Measurements from ENCODE around the gene WEE1. TPM values are rescaled to one million over a fixed set of nuclear protein-coding genes. Genes with fewer than 3 reads are reported as not detected.

WEE1 gene
- total RNA-seq, 1 experiment from 2014 or later = 107 TPM

- peaks cover 57% of the 10 kb centered on the region for H3K4me1 ChIP-seq (ENCODE audit: low read length)
- H4K20me1 ChIP-seq (ENCODE audit: insufficient read depth, low read depth, low read length) = peaks cover 9% of the 10 kb centered on the region
- H3K4me2 ChIP-seq (ENCODE audit: low read depth, low read length, poor library complexity, severe bottlenecking) = peak overlapping the region; percentile 98
- peaks cover 59% of the 10 kb centered on the region for H3K79me2 ChIP-seq (ENCODE audit: low read length)
- peak overlapping the region; percentile 93 for H3K4me3 ChIP-seq (ENCODE audit: low read length)
- no peaks in the 10 kb centered on the region for H3K9me3 ChIP-seq (ENCODE audit: low read length)
- no peak overlapping the region for H2AFZ ChIP-seq (ENCODE audit: low read length)
- H3K27me3 ChIP-seq (ENCODE audit: low read length) = no peaks in the 10 kb centered on the region
- H3K9ac ChIP-seq (ENCODE audit: low read length) = peak overlapping the region; percentile 83
- peaks cover 57% of the 10 kb centered on the region for H3K36me3 ChIP-seq (ENCODE audit: insufficient read depth, low read length)
- no peaks in the 10 kb centered on the region for H3K9me2 ChIP-seq (replicated peaks; ENCODE audit: insufficient read depth, low read length)
- DNase-seq = peak; percentile 84
- H3K27ac ChIP-seq (ENCODE audit: low read length) = peak overlapping the region; percentile 95
Observed at GRCh38 chr11:9575260-9576240, 2.1 kb downstream of the WEE1 start.

DNA sequence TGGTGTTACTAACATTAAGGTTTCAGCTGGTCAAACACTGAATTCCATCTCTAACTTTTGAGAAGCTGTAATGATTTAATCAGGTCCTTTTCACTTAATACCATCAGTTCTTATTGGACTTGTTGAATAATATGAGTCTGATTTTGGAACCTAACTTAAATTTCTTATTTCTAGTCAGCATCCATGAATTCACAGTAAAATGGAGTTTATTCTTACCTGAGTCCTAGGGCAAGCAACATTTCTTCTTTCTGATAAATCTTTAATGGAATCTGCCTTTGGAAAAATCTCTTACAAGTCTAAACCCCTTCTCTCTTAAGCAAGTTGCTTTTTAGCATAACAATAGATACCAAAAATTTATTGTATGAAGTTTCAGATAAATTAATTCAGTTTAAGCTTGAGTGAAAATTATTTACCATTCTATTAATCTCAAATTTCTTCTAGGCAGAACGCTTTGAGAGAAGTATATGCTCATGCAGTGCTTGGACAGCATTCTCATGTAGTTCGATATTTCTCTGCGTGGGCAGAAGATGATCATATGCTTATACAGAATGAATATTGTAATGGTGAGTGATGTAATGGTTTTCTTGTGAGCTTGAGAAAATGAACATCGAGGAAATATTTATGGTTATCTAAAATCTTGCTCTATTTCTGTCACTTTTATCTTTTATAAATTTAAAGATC, 3.4 kb downstream of the WEE1 start:
- Histone ChIP-seq H3K9ac (ENCODE audit: low read length) (peak overlapping the region; percentile 83), H3K4me3 (ENCODE audit: low read length) (peak overlapping the region; percentile 93), H3K9me2 (replicated peaks; ENCODE audit: insufficient read depth, low read length) (no peaks in the 10 kb centered on the region), H3K9me3 (ENCODE audit: low read length) (no peaks in the 10 kb centered on the region), H3K4me1 (ENCODE audit: low read length) (peaks cover 47% of the 10 kb centered on the region), H4K20me1 (ENCODE audit: insufficient read depth, low read depth, low read length) (peaks cover 9% of the 10 kb centered on the region), H3K36me3 (ENCODE audit: insufficient read depth, low read length) (peaks cover 70% of the 10 kb centered on the region), H3K79me2 (ENCODE audit: low read length) (peaks cover 72% of the 10 kb centered on the region), H3K27me3 (ENCODE audit: low read length) (no peaks in the 10 kb centered on the region), H2AFZ (ENCODE audit: low read length) (no peak overlapping the region), H3K4me2 (ENCODE audit: low read depth, low read length, poor library complexity, severe bottlenecking) (peak overlapping the region; percentile 98), H3K27ac (ENCODE audit: low read length) (peak overlapping the region; percentile 95)
- DNase-seq = no peak

DNA sequence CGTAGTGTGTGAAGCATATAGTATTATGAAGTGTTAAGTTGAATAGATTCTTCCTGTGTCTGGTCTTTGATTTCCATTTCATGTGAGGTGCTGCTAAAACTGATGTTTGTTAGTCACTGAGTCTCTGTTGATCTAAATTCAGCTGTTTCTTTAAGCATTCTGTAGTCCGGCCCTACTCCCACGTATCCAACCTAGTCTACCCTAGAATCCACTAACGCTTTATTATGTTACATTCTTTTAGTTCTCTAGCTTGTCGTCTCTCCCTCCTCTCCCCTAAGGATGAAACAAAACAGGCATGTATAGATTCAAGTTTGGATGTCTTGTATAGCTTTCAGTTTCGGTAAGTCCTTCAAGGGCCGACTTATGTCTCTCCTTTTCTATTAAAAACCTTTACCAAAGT, 4.1 kb downstream of the WEE1 start:
- H3K36me3 ChIP-seq (ENCODE audit: insufficient read depth, low read length) = peaks cover 76% of the 10 kb centered on the region
- peak overlapping the region; percentile 93 for H3K4me3 ChIP-seq (ENCODE audit: low read length)
- peaks cover 42% of the 10 kb centered on the region for H3K4me1 ChIP-seq (ENCODE audit: low read length)
- H3K9me2 ChIP-seq (replicated peaks; ENCODE audit: insufficient read depth, low read length) = no peaks in the 10 kb centered on the region
- peak overlapping the region; percentile 98 for H3K4me2 ChIP-seq (ENCODE audit: low read depth, low read length, poor library complexity, severe bottlenecking)
- peak overlapping the region; percentile 10; the same call in 1 of the 2 replicates for H3K9ac ChIP-seq (ENCODE audit: low read length)
- peaks cover 79% of the 10 kb centered on the region for H3K79me2 ChIP-seq (ENCODE audit: low read length)
- peak overlapping the region; percentile 95 for H3K27ac ChIP-seq (ENCODE audit: low read length)
- peaks cover 9% of the 10 kb centered on the region for H4K20me1 ChIP-seq (ENCODE audit: insufficient read depth, low read depth, low read length)
- no peak for DNase-seq
- no peak overlapping the region for H2AFZ ChIP-seq (ENCODE audit: low read length)
- H3K9me3 ChIP-seq (ENCODE audit: low read length) = no peaks in the 10 kb centered on the region
- H3K27me3 ChIP-seq (ENCODE audit: low read length) = no peaks in the 10 kb centered on the region

- no peak for DNase-seq
- Histone ChIP-seq H3K9me3 (ENCODE audit: low read length) (no peaks in the 10 kb centered on the region), H3K27me3 (ENCODE audit: low read length) (no peaks in the 10 kb centered on the region), H3K27ac (ENCODE audit: low read length) (0 out of 2 replicates have a peak overlapping the region, but pooled peaks have one; percentile 1), H3K4me1 (ENCODE audit: low read length) (peaks cover 34% of the 10 kb centered on the region), H3K9me2 (replicated peaks; ENCODE audit: insufficient read depth, low read length) (no peaks in the 10 kb centered on the region), H3K9ac (ENCODE audit: low read length) (no peak overlapping the region), H3K4me2 (ENCODE audit: low read depth, low read length, poor library complexity, severe bottlenecking) (no peak overlapping the region), H3K4me3 (ENCODE audit: low read length) (no peak overlapping the region), H3K36me3 (ENCODE audit: insufficient read depth, low read length) (peaks cover 87% of the 10 kb centered on the region), H2AFZ (ENCODE audit: low read length) (no peak overlapping the region), H3K79me2 (ENCODE audit: low read length) (peaks cover 62% of the 10 kb centered on the region), H4K20me1 (ENCODE audit: insufficient read depth, low read depth, low read length) (peaks cover 4% of the 10 kb centered on the region)
Observed at GRCh38 chr11:9580894-9581293, 7.4 kb downstream of the WEE1 start.

DNA sequence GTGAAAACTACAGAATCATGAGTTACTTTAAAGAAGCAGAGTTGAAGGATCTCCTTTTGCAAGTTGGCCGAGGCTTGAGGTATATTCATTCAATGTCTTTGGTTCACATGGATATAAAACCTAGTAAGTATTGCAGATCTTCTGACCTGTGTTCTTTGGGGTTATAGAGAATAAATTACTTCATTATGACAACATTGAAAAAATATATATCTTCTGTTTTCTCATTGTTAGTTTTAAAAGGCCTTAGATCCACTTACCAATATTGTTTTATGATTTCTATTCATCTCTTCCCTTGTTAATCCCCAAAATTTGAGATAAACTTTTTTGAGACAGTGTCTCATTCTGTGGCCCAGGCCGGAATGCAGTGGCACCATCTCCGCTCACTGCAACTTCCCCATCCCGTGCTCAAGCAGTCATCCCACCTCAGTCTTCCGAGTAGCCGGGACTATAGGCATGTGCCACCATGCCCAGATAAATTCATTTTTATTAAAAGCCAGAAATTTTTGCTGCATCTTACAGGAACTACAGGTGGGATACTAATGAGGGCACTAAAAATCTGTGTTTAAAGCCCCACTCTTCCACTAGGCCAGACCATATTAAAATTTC, 8.2 kb downstream of the WEE1 start:
- Histone ChIP-seq H3K27me3 (ENCODE audit: low read length) (no peaks in the 10 kb centered on the region), H3K9me2 (replicated peaks; ENCODE audit: insufficient read depth, low read length) (no peaks in the 10 kb centered on the region), H3K4me1 (ENCODE audit: low read length) (peaks cover 27% of the 10 kb centered on the region), H3K9me3 (ENCODE audit: low read length) (no peaks in the 10 kb centered on the region), H3K4me2 (ENCODE audit: low read depth, low read length, poor library complexity, severe bottlenecking) (no peak overlapping the region), H3K79me2 (ENCODE audit: low read length) (peaks cover 55% of the 10 kb centered on the region), H3K27ac (ENCODE audit: low read length) (0 out of 2 replicates have a peak overlapping the region, but pooled peaks have one; percentile 1), H3K4me3 (ENCODE audit: low read length) (no peak overlapping the region), H4K20me1 (ENCODE audit: insufficient read depth, low read depth, low read length) (no peaks in the 10 kb centered on the region), H3K36me3 (ENCODE audit: insufficient read depth, low read length) (peaks cover 87% of the 10 kb centered on the region), H3K9ac (ENCODE audit: low read length) (no peak overlapping the region), H2AFZ (ENCODE audit: low read length) (no peak overlapping the region)
- no peak for DNase-seq

DNA sequence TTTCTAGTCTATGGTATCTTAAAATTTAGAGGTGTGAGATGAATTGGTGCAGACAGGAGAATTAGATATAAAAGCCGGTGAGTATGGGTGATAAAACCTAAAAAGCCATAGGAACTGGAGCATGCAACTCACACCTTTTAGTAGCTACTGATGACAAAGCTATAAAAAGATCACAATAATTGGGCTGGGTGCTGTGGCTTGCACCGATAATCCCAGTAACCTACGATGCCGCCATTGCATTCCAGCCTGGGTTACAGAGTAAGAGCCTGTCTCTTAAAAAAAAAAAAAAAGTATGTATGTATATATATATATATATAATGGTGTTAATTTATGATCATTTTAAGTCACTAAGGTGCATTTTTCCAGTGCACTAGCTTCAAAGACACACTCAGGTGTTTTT, 17.2 kb downstream of the WEE1 start:
- no peaks in the 10 kb centered on the region for H3K27me3 ChIP-seq (ENCODE audit: low read length)
- H3K4me2 ChIP-seq (ENCODE audit: low read depth, low read length, poor library complexity, severe bottlenecking) = no peak overlapping the region
- no peaks in the 10 kb centered on the region for H3K9me3 ChIP-seq (ENCODE audit: low read length)
- no peak overlapping the region for H3K4me3 ChIP-seq (ENCODE audit: low read length)
- no peaks in the 10 kb centered on the region for H3K79me2 ChIP-seq (ENCODE audit: low read length)
- no peak overlapping the region for H3K9ac ChIP-seq (ENCODE audit: low read length)
- H2AFZ ChIP-seq (ENCODE audit: low read length) = no peak overlapping the region
- no peaks in the 10 kb centered on the region for H4K20me1 ChIP-seq (ENCODE audit: insufficient read depth, low read depth, low read length)
- H3K27ac ChIP-seq (ENCODE audit: low read length) = peak overlapping the region; percentile 50; the same call in 1 of the 2 replicates
- no peaks in the 10 kb centered on the region for H3K9me2 ChIP-seq (replicated peaks; ENCODE audit: insufficient read depth, low read length)
- DNase-seq = no peak
- peaks cover 36% of the 10 kb centered on the region for H3K36me3 ChIP-seq (ENCODE audit: insufficient read depth, low read length)
- H3K4me1 ChIP-seq (ENCODE audit: low read length) = peaks cover 27% of the 10 kb centered on the region

GRCh38 chr11:9594267-9595046, 21.0 kb downstream of the WEE1 start:
- H2AFZ ChIP-seq (ENCODE audit: low read length) = peak overlapping the region; percentile 71
- no peaks in the 10 kb centered on the region for H3K9me2 ChIP-seq (replicated peaks; ENCODE audit: insufficient read depth, low read length)
- peak overlapping the region; percentile 87 for H3K4me2 ChIP-seq (ENCODE audit: low read depth, low read length, poor library complexity, severe bottlenecking)
- H3K9ac ChIP-seq (ENCODE audit: low read length) = peak overlapping the region; percentile 74
- peak; percentile 69 for DNase-seq
- H3K4me3 ChIP-seq (ENCODE audit: low read length) = peak overlapping the region; percentile 60
- H4K20me1 ChIP-seq (ENCODE audit: insufficient read depth, low read depth, low read length) = no peaks in the 10 kb centered on the region
- peaks cover 46% of the 10 kb centered on the region for H3K4me1 ChIP-seq (ENCODE audit: low read length)
- H3K9me3 ChIP-seq (ENCODE audit: low read length) = no peaks in the 10 kb centered on the region
- no peaks in the 10 kb centered on the region for H3K79me2 ChIP-seq (ENCODE audit: low read length)
- H3K27me3 ChIP-seq (ENCODE audit: low read length) = no peaks in the 10 kb centered on the region
- H3K27ac ChIP-seq (ENCODE audit: low read length) = peak overlapping the region; percentile 95
- peaks cover 3% of the 10 kb centered on the region; the same call in 1 of the 2 replicates for H3K36me3 ChIP-seq (ENCODE audit: insufficient read depth, low read length)
